GM21825 (cell line): ENCODE measurements around the gene ZNF358.
"Not testable (repeated sequence)": the region's sequence is repeated elsewhere in the genome, so short reads cannot be mapped to it uniquely, and the experiment has no call there.

Experiments used
- ATAC-seq: cut with Tn5 transposase; IDR thresholded peaks from one replicate; pipeline ENCODE4 v1.9.1; 2021; ENCODE audit warnings: mild to moderate bottlenecking, moderate library complexity; ENCODE audit not compliant: unreplicated experiment

ZNF358 gene

GRCh38 chr19:7534531-7535046, 18.7 kb downstream of the ZNF358 start:
- ATAC-seq: peak; percentile 7

DNA sequence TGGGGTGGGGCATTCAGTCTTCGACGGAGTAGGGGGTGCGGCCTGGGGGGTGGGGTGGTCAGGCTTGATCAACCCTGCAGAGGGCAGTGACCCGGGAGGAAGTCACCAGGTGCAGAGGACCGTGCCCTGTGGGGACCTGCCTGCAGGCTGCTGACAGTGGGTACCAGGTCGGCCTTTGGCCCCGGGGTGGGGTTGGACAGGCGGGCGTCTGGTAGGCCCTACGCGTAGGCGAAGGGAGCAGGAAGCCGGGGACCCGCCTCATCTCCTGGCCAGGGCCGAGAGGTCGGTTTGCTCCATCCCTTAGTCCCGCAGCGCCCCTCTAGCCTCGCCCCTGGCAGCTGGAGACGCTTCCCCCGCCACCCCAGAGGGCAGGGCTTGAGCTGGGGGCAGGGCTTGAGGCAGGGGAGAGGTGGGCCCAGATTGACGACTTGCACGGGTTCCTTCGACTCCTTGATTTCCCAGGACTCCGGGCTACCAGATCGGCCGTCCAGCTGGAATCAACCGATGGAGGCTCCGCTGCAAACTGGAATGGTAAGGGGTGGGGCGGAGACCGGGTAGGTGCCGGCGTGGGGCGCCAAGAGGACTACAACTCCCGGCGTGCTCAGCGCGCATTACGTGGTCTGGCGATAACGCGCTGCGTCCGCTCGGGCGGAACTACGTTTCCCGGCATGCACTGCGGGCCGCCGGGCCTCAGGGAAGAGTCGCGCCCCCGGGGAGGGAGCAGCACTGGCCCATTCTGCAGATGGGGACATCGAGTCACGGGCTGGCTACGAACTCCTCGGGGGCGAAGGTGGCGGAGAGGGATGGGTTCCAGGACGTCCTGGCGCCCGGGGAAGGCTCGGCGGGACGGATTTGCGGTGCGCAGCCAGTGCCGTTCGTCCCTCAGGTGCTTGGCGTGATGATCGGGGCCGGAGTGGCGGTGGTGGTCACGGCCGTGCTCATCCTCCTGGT, 19.4 kb downstream of the ZNF358 start, which contains the start of gene PNPLA6:
PNPLA6 (plus strand) TSS at position 671 of the 951 bp plus-strand sequence; CDS start at position 743, 72 bp downstream.
- peak; percentile 52 for ATAC-seq

GRCh38 chr19:7535998-7536695, 20.2 kb downstream of the ZNF358 start:
- ATAC-seq: no peak

GRCh38 chr19:7538990-7539389, 23.1 kb downstream of the ZNF358 start:
- not testable (repeated sequence) for ATAC-seq

- no peak for ATAC-seq
These were observed 24.0 kb downstream of the ZNF358 start for GRCh38 chr19:7539827-7540425.

GRCh38 chr19:7540761-7541474, 25.0 kb downstream of the ZNF358 start:
- ATAC-seq: no peak

DNA sequence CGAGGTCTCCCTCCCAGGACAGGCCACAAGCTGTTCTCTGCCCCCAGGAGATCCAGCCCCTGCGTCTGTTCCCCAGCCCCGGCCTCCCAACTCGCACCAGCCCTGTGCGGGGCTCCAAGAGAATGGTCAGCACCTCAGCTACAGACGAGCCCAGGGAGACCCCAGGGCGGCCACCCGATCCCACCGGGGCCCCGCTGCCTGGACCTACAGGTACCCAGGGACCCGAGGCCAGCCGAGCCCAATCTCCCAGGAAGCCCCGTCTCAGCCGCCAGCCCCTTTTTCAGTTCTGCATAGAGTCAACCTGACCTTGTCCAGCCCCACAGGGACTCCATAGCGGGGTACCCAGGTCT, 25.5 kb downstream of the ZNF358 start:
- ATAC-seq: no peak

DNA sequence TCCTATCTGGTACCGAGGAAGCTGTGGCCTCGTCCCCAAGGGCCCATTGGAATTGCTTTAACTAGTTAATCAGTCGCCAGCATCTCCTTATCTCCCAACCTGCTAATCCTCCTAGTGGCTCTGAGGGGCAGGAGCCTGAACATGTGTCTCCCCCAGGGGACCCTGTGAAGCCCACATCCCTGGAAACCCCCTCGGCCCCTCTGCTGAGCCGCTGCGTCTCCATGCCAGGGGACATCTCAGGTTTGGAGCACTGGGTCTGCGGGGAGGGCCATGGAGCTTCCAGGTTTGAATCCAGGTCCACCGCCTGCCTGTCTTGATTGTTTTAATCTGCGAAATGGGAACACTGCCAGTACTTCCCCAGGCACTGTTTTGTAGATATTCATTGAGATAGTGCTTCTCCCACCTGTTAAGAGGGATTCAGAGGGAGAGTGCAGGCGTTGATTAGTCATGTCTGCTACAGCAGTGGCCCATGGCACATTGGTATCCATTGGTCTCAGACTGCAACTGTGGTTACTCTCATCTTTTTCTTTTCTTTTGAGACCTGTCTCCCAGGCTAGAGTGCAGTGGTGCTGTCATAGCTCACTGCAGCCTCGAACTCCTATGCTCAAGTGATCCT, 26.0 kb downstream of the ZNF358 start:
- no peak for ATAC-seq

GRCh38 chr19:7542556-7543348, 26.8 kb downstream of the ZNF358 start:
- no peak for ATAC-seq

- no peak for ATAC-seq
These were observed 28.7 kb downstream of the ZNF358 start for GRCh38 chr19:7544626-7545025.

DNA sequence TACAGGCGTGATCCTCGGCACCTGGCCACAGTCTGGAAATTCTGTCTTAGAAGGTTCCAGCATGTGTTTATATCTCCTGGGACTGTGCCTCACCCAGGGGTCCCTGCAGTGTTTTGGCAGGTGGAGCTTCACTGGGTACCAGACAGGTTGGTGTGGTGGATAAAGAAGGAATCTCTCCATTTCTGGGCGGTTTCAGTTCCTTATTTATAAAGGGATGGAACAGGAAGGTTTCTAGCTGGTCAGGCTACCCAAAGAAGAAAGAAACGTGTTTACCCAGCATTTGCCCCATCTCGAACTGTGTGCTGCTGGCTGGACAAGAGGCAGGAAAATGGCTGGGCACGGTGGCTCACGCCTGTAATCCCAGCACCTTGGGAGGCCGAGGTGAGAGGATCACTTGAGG, 29.4 kb downstream of the ZNF358 start:
- ATAC-seq: no peak

DNA sequence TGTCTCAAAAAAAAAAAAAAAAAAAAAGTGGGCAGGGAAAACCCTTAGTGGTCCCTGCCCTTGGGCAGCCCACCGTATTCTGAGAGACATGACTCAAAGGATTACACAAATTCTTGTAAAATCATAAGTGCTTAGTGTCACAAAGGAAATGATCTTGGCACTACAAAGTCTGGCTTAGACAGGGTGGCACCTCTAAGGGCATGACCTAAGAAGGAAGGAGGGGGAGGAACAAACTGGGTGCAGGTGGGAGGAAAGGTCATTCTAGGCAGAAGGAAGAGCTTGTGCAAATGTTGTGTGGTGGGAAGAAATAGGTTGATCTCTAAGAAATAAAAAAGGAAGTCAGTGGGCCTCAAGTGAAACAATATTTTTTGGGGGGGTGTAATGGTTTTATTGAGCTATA, 30.0 kb downstream of the ZNF358 start:
- ATAC-seq: no peak

DNA sequence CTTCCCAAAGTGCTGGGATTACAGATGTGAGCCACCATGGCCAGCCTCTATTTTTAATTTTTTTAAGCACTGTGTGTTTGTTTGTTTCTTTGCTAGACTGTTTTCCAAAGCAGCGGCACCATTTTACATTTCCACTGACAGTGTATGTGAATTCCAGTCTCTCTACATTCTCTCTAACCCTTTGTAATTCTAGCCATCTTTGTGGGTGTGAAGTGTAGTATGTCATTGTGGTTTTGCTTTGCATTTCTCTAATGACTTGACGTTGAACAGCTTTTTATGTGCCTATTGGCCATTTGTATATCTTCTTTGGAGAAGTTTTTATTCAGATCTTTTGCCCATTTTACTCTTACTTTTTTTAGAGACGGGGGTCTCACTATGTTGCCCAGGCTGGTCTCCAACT, 31.3 kb downstream of the ZNF358 start:
- ATAC-seq: no peak

GRCh38 chr19:7549429-7550148, 33.7 kb downstream of the ZNF358 start:
- ATAC-seq: no peak

DNA sequence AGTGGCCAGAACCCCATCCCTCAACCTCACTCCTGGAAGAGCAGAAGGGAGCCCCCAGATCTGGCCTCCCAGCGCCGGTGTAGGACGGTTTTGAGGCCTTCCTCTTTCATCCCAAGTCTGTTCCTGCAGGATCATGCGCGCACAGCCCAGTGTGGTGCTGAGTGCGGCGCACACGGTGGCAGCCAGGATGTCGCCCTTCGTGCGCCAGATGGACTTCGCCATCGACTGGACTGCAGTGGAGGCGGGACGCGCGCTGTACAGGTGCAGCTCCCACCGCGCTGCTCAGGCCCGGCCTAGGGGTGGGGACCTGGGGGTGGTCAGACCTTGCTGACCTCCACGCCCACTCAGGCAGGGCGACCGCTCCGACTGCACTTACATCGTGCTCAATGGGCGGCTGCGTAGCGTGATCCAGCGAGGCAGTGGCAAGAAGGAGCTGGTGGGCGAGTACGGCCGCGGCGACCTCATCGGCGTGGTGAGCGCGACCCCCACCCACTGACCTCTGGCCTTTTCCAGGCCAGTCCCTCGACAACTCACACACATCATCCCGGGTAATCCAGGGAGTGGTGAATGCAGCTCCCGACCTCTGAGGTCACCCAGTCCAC, 34.4 kb downstream of the ZNF358 start:
- no peak for ATAC-seq

- no peak for ATAC-seq
These were observed 35.3 kb downstream of the ZNF358 start for GRCh38 chr19:7550987-7551761.

- no peak for ATAC-seq
These were observed 36.9 kb downstream of the ZNF358 start for GRCh38 chr19:7552781-7553180.

- no peak for ATAC-seq
These were observed 38.7 kb downstream of the ZNF358 start for GRCh38 chr19:7554565-7554964.
